ENCODE measurements around the gene EBF4.
"Not testable (repeated sequence)": the region's sequence is repeated elsewhere in the genome, so short reads cannot be mapped to it uniquely, and the experiment has no call there.

EBF4 gene

DNA sequence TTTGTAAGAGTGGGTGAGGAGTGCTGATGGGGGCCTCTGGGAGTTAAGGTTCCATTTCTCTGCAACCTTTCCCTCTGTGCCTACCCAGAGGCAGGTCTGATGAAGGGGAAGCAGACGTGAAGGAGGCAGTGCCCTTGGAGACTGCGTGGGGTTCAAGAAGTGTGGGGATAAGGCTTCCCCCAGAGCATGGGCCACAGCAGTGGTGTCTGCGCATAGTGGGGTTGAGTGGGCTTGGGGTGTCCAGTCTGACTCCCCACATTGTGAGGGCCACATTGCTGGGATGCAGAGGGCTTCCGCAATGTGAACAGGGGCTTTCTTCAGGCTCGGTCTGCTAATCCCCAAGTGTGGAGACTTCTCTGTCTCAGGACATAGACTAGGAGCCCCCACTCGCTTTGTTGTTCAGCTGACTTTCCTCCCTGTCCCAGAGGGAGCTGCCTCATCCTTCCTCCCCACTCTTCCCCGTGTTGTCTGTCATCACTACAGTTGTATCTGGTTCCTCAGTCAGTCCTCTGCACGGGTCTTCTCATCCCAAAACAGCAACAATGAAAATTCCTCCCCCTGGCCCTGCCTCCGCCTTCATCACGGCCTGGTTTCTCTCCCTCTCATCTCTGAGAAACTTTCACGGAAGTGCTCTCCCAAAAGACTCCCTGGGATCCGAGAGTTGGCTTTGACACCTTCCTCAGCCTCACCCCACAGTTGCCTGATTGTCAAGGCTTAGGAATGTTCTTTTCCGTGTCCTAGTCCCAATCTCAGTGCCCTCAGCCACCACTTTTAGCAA is 2.8 kb downstream of the EBF4 start:
- H3K27me3 ChIP-seq, result peaks cover 0 to 14% of the 10 kb centered on the region in 2 donors
- TF ChIP-seq, protein P1, sequence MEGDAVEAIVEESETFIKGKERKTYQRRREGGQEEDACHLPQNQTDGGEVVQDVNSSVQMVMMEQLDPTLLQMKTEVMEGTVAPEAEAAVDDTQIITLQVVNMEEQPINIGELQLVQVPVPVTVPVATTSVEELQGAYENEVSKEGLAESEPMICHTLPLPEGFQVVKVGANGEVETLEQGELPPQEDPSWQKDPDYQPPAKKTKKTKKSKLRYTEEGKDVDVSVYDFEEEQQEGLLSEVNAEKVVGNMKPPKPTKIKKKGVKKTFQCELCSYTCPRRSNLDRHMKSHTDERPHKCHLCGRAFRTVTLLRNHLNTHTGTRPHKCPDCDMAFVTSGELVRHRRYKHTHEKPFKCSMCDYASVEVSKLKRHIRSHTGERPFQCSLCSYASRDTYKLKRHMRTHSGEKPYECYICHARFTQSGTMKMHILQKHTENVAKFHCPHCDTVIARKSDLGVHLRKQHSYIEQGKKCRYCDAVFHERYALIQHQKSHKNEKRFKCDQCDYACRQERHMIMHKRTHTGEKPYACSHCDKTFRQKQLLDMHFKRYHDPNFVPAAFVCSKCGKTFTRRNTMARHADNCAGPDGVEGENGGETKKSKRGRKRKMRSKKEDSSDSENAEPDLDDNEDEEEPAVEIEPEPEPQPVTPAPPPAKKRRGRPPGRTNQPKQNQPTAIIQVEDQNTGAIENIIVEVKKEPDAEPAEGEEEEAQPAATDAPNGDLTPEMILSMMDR (IDR thresholded peaks at IDR 0.05), result no peak
- H3K27ac ChIP-seq, result no peak overlapping the region
- H3K4me3 ChIP-seq, result no peak overlapping the region
- peak in 1 of 2 donors; percentile 37 for DNase-seq
- no peaks in the 10 kb centered on the region for H3K9me3 ChIP-seq
- intact Hi-C loops (cut with DNase I; ENCODE audit: low total_unique reads), result loop anchor here (10.0 kb wide), 2 partner anchors 139 to 179 kb away; partner anchors contain the start of gene PTPRA
- no peaks in the 10 kb centered on the region for H3K36me3 ChIP-seq
- peaks cover 0 to 16% (median 14%) of the 10 kb centered on the region in 4 donors for H3K4me1 ChIP-seq

DNA sequence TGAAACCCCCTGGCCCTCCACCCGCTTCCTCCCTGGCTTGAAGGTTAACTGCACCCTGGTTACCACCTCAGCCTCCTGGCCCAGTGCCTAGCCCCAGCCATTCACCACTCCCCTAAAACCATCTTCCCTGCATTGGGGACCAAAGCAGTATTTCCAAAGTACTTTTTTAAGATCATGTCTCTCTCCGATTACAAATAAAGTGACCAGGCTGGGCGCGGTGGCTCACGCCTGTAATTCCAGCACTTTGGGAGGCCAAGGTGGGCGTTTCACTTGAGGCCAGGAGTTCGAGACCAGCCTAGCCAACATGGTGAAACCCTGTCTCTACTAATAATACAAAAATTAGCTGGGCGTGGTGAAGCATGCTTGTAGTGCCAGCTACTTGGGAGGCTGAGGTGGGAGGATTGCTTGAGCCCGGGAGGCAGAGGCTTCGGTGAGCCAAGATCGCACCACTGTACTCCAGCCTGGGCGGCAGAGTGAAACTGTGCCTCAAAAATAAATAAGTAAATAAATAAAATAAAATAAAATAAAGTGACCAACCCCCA is 3.5 kb downstream of the EBF4 start:
- H3K27ac ChIP-seq, result not testable (repeated sequence)
- intact Hi-C loops (cut with DNase I; ENCODE audit: low total_unique reads), result loop anchor here (10.0 kb wide), 2 partner anchors 139 to 179 kb away; partner anchors contain the start of gene PTPRA

DNA sequence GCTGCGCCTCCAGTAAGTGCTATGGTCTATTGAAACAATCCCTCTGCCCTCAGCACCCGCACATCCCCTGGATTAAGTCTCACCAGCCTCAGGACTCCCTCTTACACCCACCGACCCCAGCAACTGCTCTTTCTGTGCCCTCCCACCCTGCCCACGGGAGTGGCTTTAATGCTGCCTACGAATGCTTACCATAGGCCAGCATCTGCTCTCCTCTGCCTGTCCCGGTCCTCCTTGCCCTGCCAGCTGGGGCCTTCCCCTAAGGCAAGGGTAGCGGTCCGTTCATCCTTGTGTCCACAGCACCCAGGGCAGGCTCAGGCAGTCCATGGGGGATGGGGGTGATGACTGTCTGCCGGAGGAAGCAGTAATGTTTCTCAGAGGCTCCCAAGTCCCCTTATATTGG is 4.1 kb downstream of the EBF4 start:
- Histone ChIP-seq H3K9me3 (no peaks in the 10 kb centered on the region), H3K36me3 (no peaks in the 10 kb centered on the region), H3K27ac (no peak overlapping the region), H3K4me3 (no peak overlapping the region), H3K4me1 (peaks cover 0 to 14% (median 14%) of the 10 kb centered on the region in 4 donors), H3K27me3 (peaks cover 0 to 14% of the 10 kb centered on the region in 2 donors)
- intact Hi-C loops (cut with DNase I; ENCODE audit: low total_unique reads), result loop anchor here (10.0 kb wide), 2 partner anchors 138 to 178 kb away; partner anchors contain the start of gene PTPRA
- peak in 1 of 2 donors; percentile 45 for DNase-seq
- TF ChIP-seq, protein P1 (IDR thresholded peaks at IDR 0.05), result no peak

More for the DNA sequence above, 3.5 kb downstream of the EBF4 start:
- peak in 1 of 2 donors; percentile 28 for DNase-seq
- not testable (repeated sequence) for H3K4me3 ChIP-seq, H3K36me3 ChIP-seq, H3K9me3 ChIP-seq
- peaks cover 0 to 16% (median 14%) of the 10 kb centered on the region in 4 donors for H3K4me1 ChIP-seq
- peaks cover 0 to 14% of the 10 kb centered on the region in 2 donors for H3K27me3 ChIP-seq

DNA sequence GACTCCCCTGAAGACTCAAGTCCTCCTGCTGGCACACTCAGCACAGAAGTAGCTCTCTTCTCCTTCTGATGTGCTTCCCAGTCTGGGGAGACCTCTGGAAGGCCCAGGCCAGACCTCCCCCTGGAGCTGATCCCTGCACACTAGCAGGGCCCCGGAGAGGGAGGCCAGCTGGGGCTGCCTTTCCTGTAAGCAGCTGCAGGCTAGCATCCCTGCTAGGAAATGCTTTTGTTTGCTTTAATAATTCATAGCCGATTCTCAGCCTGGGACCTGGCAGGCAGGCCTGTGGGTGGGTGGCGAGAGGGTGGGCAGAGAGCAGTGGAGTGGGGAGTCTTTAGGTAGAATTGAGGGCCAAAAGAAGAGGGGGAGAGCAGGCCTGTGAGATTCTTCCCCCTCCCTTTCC is 5.2 kb downstream of the EBF4 start:
- intact Hi-C loops (cut with DNase I; ENCODE audit: low total_unique reads), result loop anchor here (10.0 kb wide), 2 partner anchors 137 to 177 kb away; partner anchors contain the start of gene PTPRA
- peak in 1 of 2 donors; percentile 51 for DNase-seq
- Histone ChIP-seq H3K4me3 (no peak overlapping the region), H3K9me3 (no peaks in the 10 kb centered on the region), H3K27ac (no peak overlapping the region), H3K36me3 (no peaks in the 10 kb centered on the region), H3K27me3 (peaks cover 0 to 14% of the 10 kb centered on the region in 2 donors), H3K4me1 (peaks cover 0 to 11% (median 9%) of the 10 kb centered on the region in 4 donors)
- TF ChIP-seq, protein P1 (IDR thresholded peaks at IDR 0.05), result no peak

- H3K36me3 ChIP-seq, result no peaks in the 10 kb centered on the region
- intact Hi-C loops (cut with DNase I; ENCODE audit: low total_unique reads), result loop anchor here (10.0 kb wide), 2 partner anchors 136 to 176 kb away; partner anchors contain the start of gene PTPRA
- H3K4me3 ChIP-seq, result no peak overlapping the region
- peaks cover 0 to 14% of the 10 kb centered on the region in 2 donors for H3K27me3 ChIP-seq
- H3K27ac ChIP-seq, result no peak overlapping the region
- TF ChIP-seq, protein P1 (IDR thresholded peaks at IDR 0.05), result no peak
- peak in 1 of 2 donors; percentile 51 for DNase-seq
- no peaks in the 10 kb centered on the region for H3K9me3 ChIP-seq
- H3K4me1 ChIP-seq, result peaks cover 0 to 11% (median 8%) of the 10 kb centered on the region in 4 donors
Measured at GRCh38 chr20:2698186-2698817, 5.7 kb downstream of the EBF4 start.
